HG03139 (cell line): Measurements from ENCODE around the gene AGBL1.

Source experiments
- ATAC-seq: cut with Tn5 transposase; IDR thresholded peaks from one replicate; pipeline ENCODE4 v1.9.1; 2021; ENCODE audit not compliant: unreplicated experiment

The AGBL1 gene

DNA sequence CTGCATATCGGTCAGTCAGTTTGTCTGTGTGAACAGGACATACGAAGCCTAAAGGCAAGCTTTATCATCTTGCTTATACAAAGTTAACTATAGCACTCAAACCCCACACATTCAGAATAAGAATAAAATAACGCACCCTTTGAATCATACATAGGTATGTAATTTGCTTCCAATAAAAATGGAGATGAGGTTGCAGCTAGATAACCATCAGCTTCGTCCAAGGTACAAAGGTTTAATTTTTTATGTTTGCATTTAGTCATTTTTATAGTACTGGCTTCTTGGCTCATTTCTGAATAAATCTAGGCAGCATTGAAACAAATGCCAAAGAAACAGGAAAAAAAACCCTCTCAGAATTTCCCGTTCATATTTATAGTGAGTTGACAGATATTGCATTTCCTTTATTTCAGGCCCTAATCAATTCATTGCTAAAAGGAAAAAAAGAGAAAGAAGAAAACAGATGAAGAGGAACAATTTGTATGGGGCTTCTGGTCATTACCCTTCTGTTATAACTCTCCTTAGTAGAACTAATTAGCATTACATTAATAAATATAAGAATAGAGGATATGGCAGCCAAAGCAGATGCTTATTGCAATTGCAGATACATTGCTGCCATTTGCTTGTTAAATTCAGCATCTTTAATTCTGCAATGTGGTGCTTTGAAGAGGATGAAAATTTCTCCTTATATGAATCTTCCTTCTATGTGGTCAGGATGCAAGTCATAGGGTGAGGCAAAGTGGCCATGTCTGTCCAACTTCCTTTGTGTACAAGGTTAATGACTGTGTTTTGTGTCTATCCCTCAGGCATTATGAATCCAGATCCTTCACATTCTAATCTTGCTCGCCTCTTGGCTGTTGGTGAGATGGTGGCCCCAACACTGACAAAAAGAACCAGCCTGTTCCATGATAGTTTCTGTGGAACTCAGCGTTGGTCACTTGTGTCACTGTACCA lies 550.0 kb downstream of the AGBL1 start:
- ATAC-seq: no peak

DNA sequence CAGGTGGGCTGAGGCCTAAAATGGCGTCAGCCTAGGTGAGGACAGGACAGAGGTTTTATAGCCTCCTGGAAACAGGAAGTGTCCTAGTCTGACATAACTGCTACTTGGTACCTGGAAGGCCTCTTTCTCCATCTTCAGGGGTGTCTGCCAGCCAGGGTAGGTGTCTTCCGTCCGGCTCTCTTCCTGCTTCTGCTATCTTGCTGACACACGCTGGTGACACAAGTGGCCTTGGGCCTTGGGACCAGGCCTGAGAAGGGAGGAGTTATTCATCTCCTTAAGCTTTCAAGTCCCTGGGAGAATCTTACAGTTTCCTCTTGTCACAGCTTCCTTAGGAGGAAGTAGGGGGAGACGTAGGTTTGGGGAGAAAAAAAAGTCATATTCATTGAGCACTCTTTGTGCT lies 551.3 kb downstream of the AGBL1 start:
- ATAC-seq: no peak

- no peak for ATAC-seq
These were observed 554.5 kb downstream of the AGBL1 start for GRCh38 chr15:86634146-86634545.

- no peak for ATAC-seq
These were observed 555.4 kb downstream of the AGBL1 start for GRCh38 chr15:86634992-86635638.

- ATAC-seq: no peak
These were observed 564.7 kb downstream of the AGBL1 start for GRCh38 chr15:86644339-86644738.

GRCh38 chr15:86645925-86646500 lies 566.3 kb downstream of the AGBL1 start:
- ATAC-seq: no peak

GRCh38 chr15:86647810-86648440 lies 568.3 kb downstream of the AGBL1 start:
- no peak for ATAC-seq

DNA sequence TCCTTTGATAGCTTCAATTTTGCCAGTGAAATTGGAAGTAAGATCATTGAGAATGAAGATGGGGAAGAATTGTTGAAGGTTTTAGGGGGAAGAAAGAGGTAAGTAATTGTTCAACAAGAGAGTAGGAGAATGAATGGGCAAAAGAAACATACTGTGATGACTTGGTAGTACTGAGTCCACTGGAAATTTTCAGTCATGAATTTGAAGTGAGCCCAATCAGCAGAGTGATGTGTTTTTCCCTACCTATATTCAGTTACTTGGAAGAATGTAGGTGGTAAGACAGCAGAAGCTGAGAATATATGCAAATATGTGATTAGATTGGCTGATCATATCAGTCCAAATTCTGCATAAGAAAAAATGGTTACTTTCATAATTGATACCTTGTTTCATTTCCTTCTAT lies 569.6 kb downstream of the AGBL1 start:
- ATAC-seq: no peak

GRCh38 chr15:86650094-86650493 lies 570.4 kb downstream of the AGBL1 start:
- no peak for ATAC-seq

DNA sequence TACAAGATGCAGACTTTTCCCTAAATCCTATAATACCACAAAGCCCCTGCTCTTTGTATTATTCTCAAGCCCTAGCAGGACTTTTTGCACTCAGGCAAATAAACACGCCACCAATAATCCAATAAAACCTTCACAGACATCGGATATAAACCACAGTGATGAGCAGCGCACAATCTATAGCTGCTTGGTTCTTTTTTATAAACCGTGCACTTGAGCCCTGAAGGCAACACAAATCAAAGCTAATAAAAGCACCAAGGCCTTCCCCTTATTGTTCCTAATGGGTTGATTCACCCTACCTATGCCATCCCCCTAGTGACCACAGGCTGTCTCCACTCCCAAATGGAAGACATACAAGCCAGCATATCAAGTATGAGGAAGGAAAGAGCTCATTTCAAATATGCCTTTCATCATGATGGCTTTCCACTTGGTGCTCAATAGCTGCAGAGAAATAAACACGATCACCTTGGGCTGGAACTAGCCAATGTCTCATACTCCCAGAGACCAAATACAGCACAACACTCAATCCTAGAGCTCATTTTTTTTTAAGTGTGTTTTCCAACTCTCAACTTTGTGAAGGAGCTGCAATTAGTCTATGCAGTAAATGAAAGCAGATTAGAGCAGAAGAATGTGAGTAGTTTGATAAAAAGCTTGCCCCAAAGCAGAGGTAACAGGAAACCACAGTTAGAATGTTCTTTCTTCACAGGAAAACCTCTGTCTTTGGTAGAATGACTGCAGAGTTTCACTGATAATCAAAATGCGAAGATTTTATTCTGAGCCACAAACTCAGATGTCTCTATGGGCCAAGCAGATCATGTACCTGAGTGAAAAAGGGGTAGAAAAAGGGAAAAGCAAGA lies 573.9 kb downstream of the AGBL1 start:
- ATAC-seq: no peak

DNA sequence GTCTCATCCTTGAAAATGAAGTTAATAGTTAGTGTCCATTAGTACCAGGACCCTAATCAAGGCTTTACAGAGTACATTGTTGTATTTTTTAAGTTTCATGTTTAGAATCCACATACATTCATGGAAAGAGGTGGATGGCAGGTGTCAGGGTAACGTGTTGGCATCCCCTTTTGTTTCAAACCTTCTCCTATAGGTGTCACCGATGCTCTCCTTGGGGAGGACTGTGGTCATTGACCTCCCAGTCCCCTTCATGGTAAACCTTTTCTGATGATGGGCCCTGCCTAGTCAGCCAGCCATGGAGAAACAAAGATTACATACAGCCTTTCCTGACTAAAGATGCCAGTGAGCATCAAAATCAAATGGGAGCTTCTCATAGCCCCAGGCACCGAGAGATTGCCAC lies 574.8 kb downstream of the AGBL1 start:
- no peak for ATAC-seq

GRCh38 chr15:86657305-86657704 lies 577.6 kb downstream of the AGBL1 start:
- no peak for ATAC-seq

DNA sequence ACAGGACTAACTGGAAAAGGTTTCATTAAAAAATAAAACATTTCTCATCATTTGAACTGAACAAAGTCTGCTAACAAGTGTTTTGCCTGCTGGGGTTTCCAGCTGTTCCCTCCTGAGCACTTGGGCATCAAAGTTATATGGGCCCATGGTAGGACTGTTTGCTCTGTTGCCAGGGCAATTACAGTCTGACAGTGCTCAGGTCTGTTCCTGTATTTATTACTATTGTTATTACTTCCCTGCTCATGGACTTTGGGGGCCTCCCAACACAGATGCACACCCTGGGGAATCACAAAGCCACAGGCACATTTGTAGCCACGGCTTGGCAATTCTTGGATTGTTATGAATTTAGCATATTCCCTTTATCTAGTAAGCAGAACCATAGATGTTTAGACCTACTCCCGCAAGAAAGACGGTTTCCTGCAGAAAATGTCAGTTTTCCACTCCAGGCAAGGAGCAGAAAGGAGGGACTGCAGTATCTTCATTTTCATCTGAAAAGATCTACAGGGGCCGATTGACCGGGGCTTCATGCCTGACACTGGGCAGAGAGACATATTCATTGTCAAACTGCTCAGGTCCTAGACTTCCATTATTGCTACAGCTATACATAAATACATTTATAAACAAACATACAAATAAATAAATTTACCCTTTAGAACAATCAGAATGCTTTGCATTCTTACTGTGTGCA lies 580.2 kb downstream of the AGBL1 start:
- ATAC-seq: no peak

- ATAC-seq: no peak
These were observed 581.9 kb downstream of the AGBL1 start for GRCh38 chr15:86661580-86661979.

- ATAC-seq: no peak
These were observed 583.6 kb downstream of the AGBL1 start for GRCh38 chr15:86663304-86663703.

- no peak for ATAC-seq
These were observed 584.3 kb downstream of the AGBL1 start for GRCh38 chr15:86663979-86664378.

GRCh38 chr15:86664581-86664980 lies 584.9 kb downstream of the AGBL1 start:
- no peak for ATAC-seq

DNA sequence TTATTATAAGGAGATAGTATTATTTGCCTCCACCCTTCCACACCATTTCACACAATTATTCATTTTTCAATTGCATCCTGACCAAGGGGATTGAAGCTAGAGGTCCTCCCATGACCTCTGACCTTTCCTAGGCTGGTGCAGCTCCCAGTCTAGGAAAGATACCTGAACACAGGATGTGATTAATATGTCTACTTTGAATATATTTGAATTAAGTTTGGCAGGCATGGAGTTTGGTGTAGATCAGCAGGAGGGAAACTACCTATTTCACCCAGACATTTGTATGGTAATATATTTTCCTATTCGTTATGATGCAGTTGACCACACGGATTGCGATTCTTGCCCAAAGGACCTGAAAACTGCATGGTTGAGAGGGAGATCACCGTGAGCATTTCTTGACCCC lies 596.3 kb downstream of the AGBL1 start:
- ATAC-seq: no peak

GRCh38 chr15:86677278-86677677 lies 597.6 kb downstream of the AGBL1 start:
- no peak for ATAC-seq

GRCh38 chr15:86685263-86685662 lies 605.6 kb downstream of the AGBL1 start:
- ATAC-seq: no peak
